Fibroblast of mammary gland (primary cell): ENCODE results near the gene CRACDL.

Experiments
- DNase-seq: peaks from one replicate; pipeline ENCODE4 v3.0.0-alpha.2; 2010; ENCODE audit warnings: low read depth
- H3K4me3 ChIP-seq: 2 replicates; pipeline ENCODE4 v1.5.1; 2011; ENCODE audit warnings: low read depth, mild to moderate bottlenecking, low read length, moderate library complexity; ENCODE audit not compliant: control insufficient read depth
- CTCF ChIP-seq: conservative IDR thresholded peaks from 2 replicates; pipeline ENCODE4 v1.5.1; 2011; ENCODE audit warnings: low read depth, low read length, inconsistent platforms; ENCODE audit not compliant: control insufficient read depth, insufficient read depth

CRACDL gene

GRCh38 chr2:98781822-98782221 is 154.2 kb downstream of the CRACDL start:
- no peak for DNase-seq
- no peak for TF ChIP-seq CTCF
- no peak overlapping the region for H3K4me3 ChIP-seq

GRCh38 chr2:98778741-98779483 is 157.1 kb downstream of the CRACDL start:
- no peak overlapping the region for H3K4me3 ChIP-seq
- TF ChIP-seq CTCF = no peak

GRCh38 chr2:98778151-98778550 is 157.9 kb downstream of the CRACDL start:
- no peak for DNase-seq
- TF ChIP-seq CTCF = no peak
- H3K4me3 ChIP-seq = no peak overlapping the region

More at GRCh38 chr2:98778741-98779483, 157.1 kb downstream of the CRACDL start:
- peak; percentile 28 for DNase-seq

GRCh38 chr2:98777710-98778109 is 158.3 kb downstream of the CRACDL start:
- no peak overlapping the region for H3K4me3 ChIP-seq
- no peak for DNase-seq
- no peak for TF ChIP-seq CTCF

GRCh38 chr2:98777076-98777475 is 158.9 kb downstream of the CRACDL start:
- DNase-seq = no peak
- no peak overlapping the region for H3K4me3 ChIP-seq
- no peak for TF ChIP-seq CTCF

- no peak for TF ChIP-seq CTCF
- no peak overlapping the region for H3K4me3 ChIP-seq
- DNase-seq = no peak
These were observed 159.9 kb downstream of the CRACDL start for GRCh38 chr2:98776136-98776535.
